Left ventricle myocardium inferior (tissue), 1 donor: ENCODE data around the gene KCNH2. TPM values are rescaled to one million over a fixed set of nuclear protein-coding genes. Genes with fewer than 3 reads are reported as not detected.
A peak's percentile ranks its signal among the peaks of the same experiment; 100 is the strongest.

Source experiments
- DNase-seq: peaks from one replicate; pipeline ENCODE4 v3.0.0-alpha.2; 2020
- H3K27ac ChIP-seq: fragments of 200-600 bp; replicated peaks from 2 replicates; pipeline ENCODE4 v1.8.0; 2021
- H3K27me3 ChIP-seq: fragments of 200-600 bp; 2 replicates; pipeline ENCODE4 v1.8.0; 2021; ENCODE audit warnings: low read depth
- H3K36me3 ChIP-seq: fragments of 200-600 bp; 2 replicates; pipeline ENCODE4 v1.8.0; 2021
- H3K4me1 ChIP-seq: fragments of 200-600 bp; 2 replicates; pipeline ENCODE4 v1.8.0; 2021
- H3K4me3 ChIP-seq: fragments of 200-600 bp; 2 replicates; pipeline ENCODE4 v1.8.0; 2021; ENCODE audit warnings: mild to moderate bottlenecking, moderate library complexity
- H3K9me3 ChIP-seq: fragments of 200-600 bp; replicated peaks from 2 replicates; pipeline ENCODE4 v1.8.0; 2021
- CTCF ChIP-seq: fragments of 200-600 bp; IDR thresholded peaks from 2 replicates; pipeline ENCODE4 v1.8.0; 2021; ENCODE audit warnings: antibody characterized with exemption, mild to moderate bottlenecking, borderline replicate concordance
- intact Hi-C: fragments of 100-400 bp; cut with micrococcal nuclease; formaldehyde crosslinking; loops from one replicate; pipeline ENCODE4 v1.11.0; 2022
- total RNA-seq: library from RNA; stranded (reverse); fragmentation: NEBNext Ultra II Directional; extraction: Animal tissue kit (Norgen Biotek cat#: 25700); gene quantifications from one replicate; pipeline ENCODE4 v1.2.1, GENCODE V29; 2021
- donor health status: DM: no; HTN: yes; CAD: no; lungs with severe emphysema.

KCNH2 gene
- total RNA-seq, 1 donor from 2014 or later: 94.1 TPM

- no peaks in the 10 kb centered on the region for H3K36me3 ChIP-seq
- H3K4me3 ChIP-seq: no peak overlapping the region
- no peak for TF ChIP-seq CTCF
- no peaks in the 10 kb centered on the region for H3K9me3 ChIP-seq
- H3K27me3 ChIP-seq: peaks cover 77% of the 10 kb centered on the region
- intact Hi-C loops: no loop called here
- H3K4me1 ChIP-seq: peaks cover 99% of the 10 kb centered on the region
- peak overlapping the region; percentile 96 for H3K27ac ChIP-seq
- DNase-seq: no peak
Observed at GRCh38 chr7:150962290-150962552, 15.9 kb downstream of the KCNH2 start.

GRCh38 chr7:150961510-150962289 lies 16.4 kb downstream of the KCNH2 start:
- no peak for TF ChIP-seq CTCF
- DNase-seq: peak; percentile 14
- Histone ChIP-seq H3K27ac (peak overlapping the region; percentile 96), H3K4me1 (peaks cover 99% of the 10 kb centered on the region), H3K27me3 (peaks cover 82% of the 10 kb centered on the region), H3K4me3 (no peak overlapping the region), H3K36me3 (no peaks in the 10 kb centered on the region), H3K9me3 (no peaks in the 10 kb centered on the region)
- intact Hi-C loops: no loop called here

- peaks cover 87% of the 10 kb centered on the region for H3K27me3 ChIP-seq
- peak overlapping the region; percentile 96 for H3K27ac ChIP-seq
- H3K4me3 ChIP-seq: no peak overlapping the region
- H3K9me3 ChIP-seq: no peaks in the 10 kb centered on the region
- DNase-seq: no peak
- no peaks in the 10 kb centered on the region for H3K36me3 ChIP-seq
- intact Hi-C loops: no loop called here
- peaks cover 96% of the 10 kb centered on the region for H3K4me1 ChIP-seq
- TF ChIP-seq CTCF: no peak
Observed at GRCh38 chr7:150959739-150960734, 18.1 kb downstream of the KCNH2 start.

GRCh38 chr7:150959081-150959480 lies 19.0 kb downstream of the KCNH2 start:
- no peaks in the 10 kb centered on the region for H3K9me3 ChIP-seq

More at GRCh38 chr7:150959081-150959480, 19.0 kb downstream of the KCNH2 start:
- Histone ChIP-seq H3K4me3 (no peak overlapping the region), H3K36me3 (no peaks in the 10 kb centered on the region), H3K27me3 (peaks cover 90% of the 10 kb centered on the region), H3K4me1 (peaks cover 98% of the 10 kb centered on the region), H3K27ac (peak overlapping the region; percentile 96)
- no peak for TF ChIP-seq CTCF
- no peak for DNase-seq
- intact Hi-C loops: no loop called here
